Colonic mucosa (tissue), 4 donors: Measurements from ENCODE around the gene EVX1. TPM values are rescaled to one million over a fixed set of nuclear protein-coding genes. Genes with fewer than 3 reads are reported as not detected.

Experiments
- DNase-seq: peaks from one replicate; pipeline ENCODE4 v3.0.0-alpha.2; 2020
- H3K27ac ChIP-seq: fragments of 200-600 bp; one replicate; pipeline ENCODE4 v1.8.0; 2021
- H3K27me3 ChIP-seq: fragments of 200-600 bp; one replicate; pipeline ENCODE4 v1.8.0; 2021
- H3K36me3 ChIP-seq: fragments of 200-600 bp; one replicate; pipeline ENCODE4 v1.8.0; 2021
- H3K4me1 ChIP-seq: fragments of 200-600 bp; one replicate; pipeline ENCODE4 v1.8.0; 2021; ENCODE audit warnings: mild to moderate bottlenecking
- H3K4me3 ChIP-seq: fragments of 200-600 bp; one replicate; pipeline ENCODE4 v1.8.0; 2021
- H3K9ac ChIP-seq, 2 donors: one replicate each; pipeline ENCODE4 v1.7.0; 2013; ENCODE audit warnings: control low read depth in 2 of 2, low read depth in 2 of 2, low read length in 2 of 2
- H3K9me3 ChIP-seq: fragments of 200-600 bp; one replicate; pipeline ENCODE4 v1.8.0; 2021
- intact Hi-C: fragments of 100-400 bp; cut with DNase I; formaldehyde crosslinking; loops from one replicate; pipeline ENCODE4 v1.14.1; 2022
- total RNA-seq, 2 donors: library from RNA; stranded (reverse); fragmentation: NEBNext Ultra II Directional in 1 of 2; extraction: Animal tissue kit (Norgen Biotek cat#: 25700) in 1 of 2; gene quantifications; one replicate each; pipeline ENCODE4 v1.2.1, GENCODE V29; 2021
- TF ChIP-seq, protein P1 (sequence below): fragments of 200-600 bp; IDR thresholded peaks from one replicate; pipeline ENCODE4 v1.8.0; 2022; ENCODE audit warnings: antibody characterized with exemption, mild to moderate bottlenecking
- donor health status: healthy.
- donor health status: DM: no; HTN: no; CAD: no.
- donor health status: DM: no; HTN: no; CAD: no.

Gene EVX1
- total RNA-seq, 2 donors from 2014 or later, result 0.32 to 1.5 TPM

DNA sequence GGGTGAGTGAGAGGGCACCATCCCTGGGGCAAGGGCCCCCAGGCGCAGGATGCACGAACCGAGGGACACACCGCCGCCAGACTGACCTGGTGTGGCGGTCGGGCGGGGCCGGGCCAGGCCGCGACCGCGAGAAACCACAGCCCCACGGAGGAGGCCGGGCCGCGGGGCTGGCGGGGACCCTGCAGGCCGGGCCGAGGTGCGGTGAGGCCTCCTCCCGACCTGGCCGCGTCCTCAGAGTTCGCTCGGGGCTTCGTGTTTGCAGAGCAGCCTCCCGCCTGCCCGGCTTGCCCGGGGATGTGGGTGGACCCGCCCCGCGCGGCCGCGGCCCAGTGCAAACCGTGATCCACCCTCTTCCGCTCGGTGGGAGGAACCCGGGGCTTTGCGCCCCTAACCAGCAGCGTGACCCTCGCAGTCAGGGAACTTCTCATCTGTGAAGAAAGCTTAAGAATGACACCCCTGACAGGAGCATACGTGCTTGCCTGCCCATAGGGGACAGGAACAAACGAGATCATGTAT, 22.1 kb upstream of the EVX1 start:
- H3K27ac ChIP-seq, result no peak overlapping the region
- peaks cover 14% of the 10 kb centered on the region for H3K27me3 ChIP-seq
- no peak overlapping the region for H3K9ac ChIP-seq
- no peaks in the 10 kb centered on the region for H3K36me3 ChIP-seq
- DNase-seq, result no peak
- intact Hi-C loops, result loop anchor here (10.0 kb wide), 1 partner anchor 794 kb away; no protein-coding TSS in a partner anchor
- H3K4me1 ChIP-seq, result no peaks in the 10 kb centered on the region
- TF ChIP-seq, protein P1, sequence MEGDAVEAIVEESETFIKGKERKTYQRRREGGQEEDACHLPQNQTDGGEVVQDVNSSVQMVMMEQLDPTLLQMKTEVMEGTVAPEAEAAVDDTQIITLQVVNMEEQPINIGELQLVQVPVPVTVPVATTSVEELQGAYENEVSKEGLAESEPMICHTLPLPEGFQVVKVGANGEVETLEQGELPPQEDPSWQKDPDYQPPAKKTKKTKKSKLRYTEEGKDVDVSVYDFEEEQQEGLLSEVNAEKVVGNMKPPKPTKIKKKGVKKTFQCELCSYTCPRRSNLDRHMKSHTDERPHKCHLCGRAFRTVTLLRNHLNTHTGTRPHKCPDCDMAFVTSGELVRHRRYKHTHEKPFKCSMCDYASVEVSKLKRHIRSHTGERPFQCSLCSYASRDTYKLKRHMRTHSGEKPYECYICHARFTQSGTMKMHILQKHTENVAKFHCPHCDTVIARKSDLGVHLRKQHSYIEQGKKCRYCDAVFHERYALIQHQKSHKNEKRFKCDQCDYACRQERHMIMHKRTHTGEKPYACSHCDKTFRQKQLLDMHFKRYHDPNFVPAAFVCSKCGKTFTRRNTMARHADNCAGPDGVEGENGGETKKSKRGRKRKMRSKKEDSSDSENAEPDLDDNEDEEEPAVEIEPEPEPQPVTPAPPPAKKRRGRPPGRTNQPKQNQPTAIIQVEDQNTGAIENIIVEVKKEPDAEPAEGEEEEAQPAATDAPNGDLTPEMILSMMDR, result no peak
- H3K9me3 ChIP-seq, result no peaks in the 10 kb centered on the region
- H3K4me3 ChIP-seq, result no peak overlapping the region

DNA sequence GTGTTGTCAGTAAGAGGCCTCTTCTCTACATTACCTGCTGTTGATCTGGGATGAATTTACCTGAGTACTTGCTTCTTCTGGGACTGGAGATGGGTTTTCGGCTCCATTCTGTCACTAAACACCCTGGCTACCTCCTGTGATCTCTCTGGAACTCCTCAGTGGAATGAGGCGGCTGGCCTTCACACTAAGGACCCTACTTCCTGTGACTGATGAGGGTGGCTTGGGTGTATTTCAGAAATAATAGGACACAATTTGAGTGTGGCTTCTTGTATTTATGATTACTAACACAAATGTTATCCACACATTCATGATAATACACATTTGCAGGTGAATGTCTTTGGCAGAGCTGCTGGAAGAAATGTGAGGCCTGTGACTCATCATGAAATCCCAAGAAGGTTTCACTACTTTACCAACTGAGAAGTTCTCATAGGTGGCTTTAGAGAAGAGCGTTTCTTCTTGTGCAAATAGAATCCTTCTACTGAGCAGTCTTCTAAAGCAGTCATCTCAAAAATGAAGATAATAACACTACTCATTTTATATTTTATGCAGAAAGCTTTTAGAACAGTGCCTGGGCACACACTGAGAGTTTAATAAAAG, 21.3 kb upstream of the EVX1 start:
- H3K36me3 ChIP-seq, result no peaks in the 10 kb centered on the region
- no peaks in the 10 kb centered on the region for H3K4me1 ChIP-seq
- DNase-seq, result no peak
- H3K4me3 ChIP-seq, result no peak overlapping the region
- H3K9me3 ChIP-seq, result no peaks in the 10 kb centered on the region
- peaks cover 22% of the 10 kb centered on the region for H3K27me3 ChIP-seq
- no peak overlapping the region for H3K9ac ChIP-seq
- TF ChIP-seq, protein P1, result no peak
- no peak overlapping the region for H3K27ac ChIP-seq
- intact Hi-C loops, result loop anchor here (10.0 kb wide), 1 partner anchor 794 kb away; no protein-coding TSS in a partner anchor

DNA sequence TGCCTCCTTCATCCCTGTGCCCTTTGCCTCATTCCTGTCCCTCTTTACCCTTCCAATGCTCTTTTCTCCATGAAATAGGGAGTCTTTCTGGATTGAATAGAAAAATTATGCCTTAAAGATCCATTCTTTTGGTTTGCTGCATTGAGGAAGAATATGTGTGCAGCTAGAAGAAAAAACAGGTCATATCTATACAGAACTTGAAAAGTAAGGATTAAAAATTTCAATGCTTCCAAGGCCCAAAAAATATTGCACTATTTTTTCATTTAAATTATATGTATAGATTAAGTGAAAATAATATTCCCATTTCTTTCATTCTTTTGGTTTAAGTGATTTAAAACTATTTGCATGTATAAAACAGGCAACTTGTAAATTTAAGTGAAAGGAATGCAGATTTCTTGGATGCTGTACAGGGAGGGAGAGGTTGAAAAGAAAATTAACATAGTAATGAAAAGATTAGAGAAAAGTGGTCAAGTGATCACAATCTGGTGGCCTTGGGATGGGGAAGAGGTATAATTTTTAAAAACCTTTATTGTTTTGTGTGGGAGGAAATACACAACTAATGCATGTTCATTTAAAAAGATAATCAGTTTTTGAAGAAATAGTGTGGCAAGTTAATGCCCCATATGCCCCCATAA, 18.5 kb upstream of the EVX1 start:
- no peak overlapping the region for H3K9ac ChIP-seq
- DNase-seq, result no peak
- intact Hi-C loops, result loop anchor here (10.0 kb wide), 1 partner anchor 791 kb away; no protein-coding TSS in a partner anchor
- H3K27me3 ChIP-seq, result peaks cover 22% of the 10 kb centered on the region
- H3K27ac ChIP-seq, result no peak overlapping the region
- no peaks in the 10 kb centered on the region for H3K4me1 ChIP-seq
- no peak overlapping the region for H3K4me3 ChIP-seq
- TF ChIP-seq, protein P1, result no peak
- no peaks in the 10 kb centered on the region for H3K36me3 ChIP-seq
- H3K9me3 ChIP-seq, result no peaks in the 10 kb centered on the region

DNA sequence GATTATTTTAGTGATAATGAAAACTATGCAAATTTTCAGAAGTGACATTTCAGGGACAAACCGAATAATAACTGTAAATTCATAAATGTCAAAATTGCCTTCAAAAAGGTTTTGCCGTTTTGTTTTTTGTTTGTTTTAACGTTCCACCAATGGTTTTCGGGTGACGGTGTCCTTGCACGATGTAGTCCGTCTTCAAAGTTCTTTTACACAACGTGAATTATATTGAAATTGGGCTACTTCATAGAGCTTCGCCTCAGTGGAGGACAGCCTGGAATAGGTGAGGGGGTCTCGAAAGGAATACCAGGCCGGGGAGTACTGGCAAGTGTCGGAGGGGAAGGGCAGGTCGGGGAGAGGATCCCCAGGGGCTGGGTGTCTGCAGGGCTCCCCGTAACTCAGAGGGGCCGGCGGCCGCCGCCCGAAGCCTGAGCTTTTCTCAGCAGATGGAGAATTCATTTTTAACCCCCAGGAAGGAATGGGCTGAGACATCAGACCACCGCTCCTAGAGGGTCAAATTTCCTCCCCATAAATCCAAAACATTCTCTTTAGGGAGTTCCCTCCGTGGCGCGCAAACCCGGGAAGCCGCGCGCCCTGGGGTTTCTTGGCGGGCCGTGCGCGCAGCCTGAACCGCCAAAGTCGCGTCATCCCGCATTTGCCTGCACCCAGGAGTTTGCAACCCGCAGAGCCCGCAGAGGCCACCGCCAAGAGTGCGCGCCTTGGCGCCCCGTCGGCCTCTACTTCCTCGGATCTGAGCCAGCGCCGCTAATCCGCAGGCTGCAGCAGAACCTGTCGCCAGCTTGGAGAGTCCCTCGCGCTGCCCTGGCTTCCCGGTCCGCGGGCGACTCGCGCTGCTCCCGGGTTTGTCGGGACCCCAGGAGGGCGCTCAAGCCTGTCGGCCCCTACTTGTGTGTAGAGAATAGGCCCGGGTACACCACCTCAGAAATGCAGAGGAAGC, 17.3 kb upstream of the EVX1 start:
- DNase-seq, result no peak
- Histone ChIP-seq H3K27ac (no peak overlapping the region), H3K4me1 (no peaks in the 10 kb centered on the region), H3K9me3 (no peaks in the 10 kb centered on the region), H3K9ac (no peak overlapping the region), H3K27me3 (peaks cover 19% of the 10 kb centered on the region), H3K4me3 (no peak overlapping the region), H3K36me3 (no peaks in the 10 kb centered on the region)
- TF ChIP-seq, protein P1, result no peak
- intact Hi-C loops, result loop anchor here (10.0 kb wide), 1 partner anchor 790 kb away; no protein-coding TSS in a partner anchor

DNA sequence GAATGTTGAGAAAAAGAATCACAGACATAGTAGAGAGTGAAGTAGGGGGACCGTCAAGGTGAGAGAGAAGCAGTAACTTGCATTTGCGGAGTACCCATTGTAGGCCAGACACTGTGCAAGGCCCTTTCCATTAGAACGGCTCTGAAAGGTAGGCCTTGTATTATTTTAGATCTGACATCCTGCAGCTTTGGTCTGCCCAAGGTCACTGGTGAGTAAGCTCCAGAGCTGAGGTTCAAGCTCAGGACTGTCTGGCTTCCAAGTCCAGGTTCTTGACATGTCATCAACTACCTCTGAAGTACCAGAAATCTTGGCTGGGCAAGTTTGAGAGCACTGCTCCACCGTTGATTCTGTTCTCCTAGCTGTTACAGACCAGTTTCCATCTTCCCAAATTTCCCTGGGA, 13.2 kb upstream of the EVX1 start:
- peaks cover 15% of the 10 kb centered on the region for H3K27me3 ChIP-seq

More for the DNA sequence above, 13.2 kb upstream of the EVX1 start:
- H3K4me3 ChIP-seq, result no peak overlapping the region
- intact Hi-C loops, result loop anchor here (10.0 kb wide), 1 partner anchor 785 kb away; no protein-coding TSS in a partner anchor
- H3K9ac ChIP-seq, result no peak overlapping the region
- no peak for DNase-seq
- no peaks in the 10 kb centered on the region for H3K4me1 ChIP-seq
- no peaks in the 10 kb centered on the region for H3K36me3 ChIP-seq
- H3K9me3 ChIP-seq, result no peaks in the 10 kb centered on the region
- TF ChIP-seq, protein P1, result no peak
- no peak overlapping the region for H3K27ac ChIP-seq
